Measurements from ENCODE around the gene TENM4.

TENM4 gene

DNA sequence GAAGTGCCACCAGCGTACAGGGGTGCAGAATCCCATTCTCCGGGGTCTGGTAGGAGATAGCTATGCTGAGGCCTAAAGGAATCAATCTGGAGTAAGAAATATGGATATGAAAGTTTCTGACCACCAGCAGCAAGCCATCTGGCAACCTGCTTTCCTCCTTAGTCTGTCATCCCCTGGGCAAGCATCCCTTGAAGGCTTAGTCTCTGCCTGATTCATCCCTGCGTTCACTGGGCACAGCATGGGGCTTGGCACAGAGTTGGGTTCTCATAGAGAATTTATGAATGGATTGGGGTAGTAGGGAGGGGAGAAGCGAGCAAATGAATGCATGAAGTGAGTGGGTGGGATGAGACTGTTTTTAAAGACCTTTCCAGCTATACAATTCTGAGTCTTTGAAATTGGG lies 780.4 kb downstream of the TENM4 start:
- Histone ChIP-seq H3K9ac (ENCODE audit: low read length) (no peak overlapping the region), H3K36me3 (ENCODE audit: control insufficient read depth, insufficient read depth, low read length) (no peaks in the 10 kb centered on the region), H3K27me3 (ENCODE audit: control insufficient read depth, insufficient read depth, low read length) (no peaks in the 10 kb centered on the region), H3K4me3 (ENCODE audit: low read length) (no peak overlapping the region), H3K4me1 (ENCODE audit: control insufficient read depth, insufficient read depth, low read length) (no peaks in the 10 kb centered on the region), H3K9me3 (ENCODE audit: control insufficient read depth, low read length) (no peaks in the 10 kb centered on the region)

DNA sequence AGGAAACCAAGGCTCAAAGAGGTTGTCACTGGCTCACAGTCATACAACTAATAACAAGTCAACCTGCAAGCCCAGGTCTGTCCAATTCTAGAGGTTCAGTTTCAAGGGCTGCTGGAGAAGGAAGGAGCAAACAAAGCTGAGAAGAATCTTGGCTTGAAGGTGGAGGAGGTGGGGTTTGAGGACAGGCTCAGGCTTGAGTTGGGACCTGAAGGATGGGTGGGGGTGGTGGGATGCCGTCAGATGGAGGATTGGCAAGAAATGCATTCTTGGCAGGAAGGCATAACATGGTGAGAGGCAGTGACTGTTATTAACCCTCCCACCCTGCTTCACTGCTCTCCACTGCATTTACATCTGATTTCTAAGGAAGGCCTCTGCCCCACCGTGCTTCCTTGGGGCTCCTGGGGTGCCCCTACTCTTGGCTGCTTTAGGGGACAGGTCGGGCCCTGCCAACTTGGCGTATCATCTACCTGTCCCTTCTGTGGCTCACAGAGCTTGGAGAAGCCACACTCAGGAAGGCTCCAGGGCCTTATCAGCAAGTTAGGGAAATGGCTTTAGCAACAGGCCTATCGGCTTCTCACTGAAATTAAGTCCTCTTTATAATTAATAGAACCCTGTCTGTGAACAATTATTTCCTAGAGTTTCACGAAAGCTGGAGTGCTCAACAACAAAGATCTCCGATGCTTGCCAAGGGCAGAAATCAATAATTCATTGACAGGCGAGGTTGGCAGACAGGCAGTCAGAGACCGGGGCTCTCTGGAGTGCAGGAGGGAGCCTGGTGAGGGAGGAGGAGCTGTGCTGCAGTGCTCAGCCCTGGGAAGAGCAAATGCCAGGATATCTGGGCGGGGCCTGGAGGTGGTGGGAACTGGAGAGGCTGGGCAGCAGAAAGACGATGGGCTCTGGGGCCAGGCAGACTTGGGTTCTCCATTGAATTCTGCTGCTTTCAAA lies 781.2 kb downstream of the TENM4 start:
- no peak overlapping the region for H3K4me3 ChIP-seq (ENCODE audit: low read length)
- H3K4me1 ChIP-seq (ENCODE audit: control insufficient read depth, insufficient read depth, low read length) = no peaks in the 10 kb centered on the region
- no peaks in the 10 kb centered on the region for H3K9me3 ChIP-seq (ENCODE audit: control insufficient read depth, low read length)

DNA sequence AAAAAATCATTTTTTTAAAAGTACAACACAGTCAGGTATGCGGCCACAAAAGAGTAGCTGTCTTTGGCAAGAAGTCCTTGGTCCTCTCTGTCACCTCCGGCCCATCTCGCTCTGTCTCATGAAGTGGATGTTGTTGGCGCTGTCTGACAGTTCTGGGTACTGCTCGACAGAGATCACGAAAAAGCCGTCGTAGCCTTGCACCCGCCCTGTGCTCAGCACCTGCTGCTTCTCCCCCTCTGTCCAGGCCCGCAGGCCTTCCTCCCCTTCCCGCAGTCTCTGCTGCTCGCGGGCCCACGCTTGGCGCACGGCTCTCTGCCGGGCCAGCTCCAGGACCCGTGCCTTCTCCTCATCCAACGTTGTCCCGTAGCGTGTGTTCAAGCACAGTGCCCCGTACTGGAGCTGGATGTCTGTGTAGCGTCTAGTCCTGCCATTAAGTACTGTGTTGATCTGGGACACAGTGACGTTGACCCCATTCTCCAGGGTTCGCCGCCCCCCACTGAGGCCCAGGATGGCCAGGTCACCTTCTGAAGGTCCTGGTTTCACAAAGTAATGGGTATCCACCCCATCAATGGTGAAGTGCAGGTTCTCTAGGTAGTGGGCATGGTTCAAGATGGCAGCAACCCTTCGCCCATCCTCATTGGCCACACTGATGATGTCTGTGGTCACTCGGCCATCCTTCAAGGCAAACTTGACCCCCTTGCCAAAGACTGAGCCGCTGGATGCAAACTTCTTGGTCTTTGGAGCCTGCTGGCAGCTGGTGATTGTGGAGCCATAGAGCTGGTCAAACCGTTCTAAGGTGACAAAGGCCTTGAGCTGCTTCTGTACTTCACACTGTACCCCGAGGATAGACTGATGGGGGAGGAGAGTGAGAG lies 782.6 kb downstream of the TENM4 start:
- Histone ChIP-seq H3K4me3 (ENCODE audit: low read length) (no peak overlapping the region), H3K9ac (ENCODE audit: low read length) (no peak overlapping the region), H3K36me3 (ENCODE audit: control insufficient read depth, insufficient read depth, low read length) (no peaks in the 10 kb centered on the region), H3K4me1 (ENCODE audit: control insufficient read depth, insufficient read depth, low read length) (no peaks in the 10 kb centered on the region), H3K27me3 (ENCODE audit: control insufficient read depth, insufficient read depth, low read length) (no peaks in the 10 kb centered on the region), H3K9me3 (ENCODE audit: control insufficient read depth, low read length) (no peaks in the 10 kb centered on the region)

More for the DNA sequence above, 781.2 kb downstream of the TENM4 start:
- H3K36me3 ChIP-seq (ENCODE audit: control insufficient read depth, insufficient read depth, low read length) = no peaks in the 10 kb centered on the region
- H3K9ac ChIP-seq (ENCODE audit: low read length) = no peak overlapping the region
- no peaks in the 10 kb centered on the region for H3K27me3 ChIP-seq (ENCODE audit: control insufficient read depth, insufficient read depth, low read length)

DNA sequence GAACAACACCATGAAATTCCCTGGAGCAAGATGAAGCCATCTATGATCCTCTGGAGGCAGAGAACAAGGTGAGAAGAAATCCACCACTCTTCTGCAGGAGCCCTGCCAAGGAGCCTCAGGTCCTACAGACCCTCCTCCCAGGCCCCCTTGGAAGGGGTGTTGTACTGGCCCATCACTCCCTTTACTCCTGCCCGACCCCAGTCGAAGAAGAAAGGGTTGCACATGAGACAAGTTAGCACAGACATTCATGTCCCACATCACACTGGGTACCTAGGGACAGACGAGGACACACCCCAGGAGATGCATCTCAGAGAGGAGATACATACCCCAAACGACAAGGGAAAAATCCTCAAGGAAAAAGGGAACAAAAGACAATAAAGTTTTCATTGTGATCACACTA lies 783.4 kb downstream of the TENM4 start:
- no peaks in the 10 kb centered on the region for H3K27me3 ChIP-seq (ENCODE audit: control insufficient read depth, insufficient read depth, low read length)
- H3K4me1 ChIP-seq (ENCODE audit: control insufficient read depth, insufficient read depth, low read length) = no peaks in the 10 kb centered on the region
- H3K9ac ChIP-seq (ENCODE audit: low read length) = no peak overlapping the region
- H3K36me3 ChIP-seq (ENCODE audit: control insufficient read depth, insufficient read depth, low read length) = no peaks in the 10 kb centered on the region
- H3K9me3 ChIP-seq (ENCODE audit: control insufficient read depth, low read length) = no peaks in the 10 kb centered on the region
- H3K4me3 ChIP-seq (ENCODE audit: low read length) = no peak overlapping the region

DNA sequence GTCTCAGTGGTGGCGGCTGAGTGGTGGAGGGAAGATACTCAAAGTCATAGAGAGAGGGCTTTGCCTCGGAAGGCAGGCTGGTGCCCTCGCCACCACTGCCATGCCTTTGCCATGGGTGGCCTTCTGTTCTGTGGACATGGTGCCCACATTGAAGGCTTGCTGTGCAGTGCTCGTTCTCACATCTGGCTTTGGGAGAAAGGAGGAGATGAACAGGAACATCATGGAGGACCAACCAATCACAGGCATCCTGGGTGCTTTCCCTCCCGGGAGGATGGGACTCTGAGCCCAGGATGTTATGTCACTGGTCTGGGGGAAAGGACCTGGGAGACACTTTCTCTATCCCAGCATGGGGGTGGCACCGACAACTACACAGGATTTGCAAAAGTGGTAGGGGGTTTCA lies 783.8 kb downstream of the TENM4 start:
- no peaks in the 10 kb centered on the region for H3K27me3 ChIP-seq (ENCODE audit: control insufficient read depth, insufficient read depth, low read length)
- no peak overlapping the region for H3K4me3 ChIP-seq (ENCODE audit: low read length)
- no peaks in the 10 kb centered on the region for H3K36me3 ChIP-seq (ENCODE audit: control insufficient read depth, insufficient read depth, low read length)

DNA sequence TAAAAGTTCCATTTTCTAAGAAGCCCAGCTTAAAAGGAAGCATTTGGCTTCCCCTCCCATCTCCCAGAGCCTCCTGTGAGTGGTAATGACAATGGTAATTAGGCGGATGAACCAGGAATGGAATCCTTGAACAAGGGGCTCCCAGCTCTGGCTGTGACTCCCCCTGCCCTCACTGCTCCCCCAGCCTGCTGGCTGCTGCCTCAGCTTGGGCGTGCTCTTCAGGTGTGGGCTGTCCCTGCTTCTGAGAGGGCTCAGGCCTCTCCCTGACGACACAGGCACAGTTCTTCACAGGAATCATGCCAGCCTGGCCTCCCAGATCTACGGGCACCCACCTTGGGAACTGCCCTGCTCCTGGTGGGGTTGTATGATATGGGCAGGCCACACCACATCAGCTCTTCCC lies 784.5 kb downstream of the TENM4 start:
- Histone ChIP-seq H3K36me3 (ENCODE audit: control insufficient read depth, insufficient read depth, low read length) (no peaks in the 10 kb centered on the region), H3K9me3 (ENCODE audit: control insufficient read depth, low read length) (no peaks in the 10 kb centered on the region), H3K4me3 (ENCODE audit: low read length) (no peak overlapping the region), H3K27me3 (ENCODE audit: control insufficient read depth, insufficient read depth, low read length) (no peaks in the 10 kb centered on the region), H3K9ac (ENCODE audit: low read length) (no peak overlapping the region), H3K4me1 (ENCODE audit: control insufficient read depth, insufficient read depth, low read length) (no peaks in the 10 kb centered on the region)

More for the DNA sequence above, 783.8 kb downstream of the TENM4 start:
- Histone ChIP-seq H3K9me3 (ENCODE audit: control insufficient read depth, low read length) (no peaks in the 10 kb centered on the region), H3K9ac (ENCODE audit: low read length) (no peak overlapping the region), H3K4me1 (ENCODE audit: control insufficient read depth, insufficient read depth, low read length) (no peaks in the 10 kb centered on the region)

DNA sequence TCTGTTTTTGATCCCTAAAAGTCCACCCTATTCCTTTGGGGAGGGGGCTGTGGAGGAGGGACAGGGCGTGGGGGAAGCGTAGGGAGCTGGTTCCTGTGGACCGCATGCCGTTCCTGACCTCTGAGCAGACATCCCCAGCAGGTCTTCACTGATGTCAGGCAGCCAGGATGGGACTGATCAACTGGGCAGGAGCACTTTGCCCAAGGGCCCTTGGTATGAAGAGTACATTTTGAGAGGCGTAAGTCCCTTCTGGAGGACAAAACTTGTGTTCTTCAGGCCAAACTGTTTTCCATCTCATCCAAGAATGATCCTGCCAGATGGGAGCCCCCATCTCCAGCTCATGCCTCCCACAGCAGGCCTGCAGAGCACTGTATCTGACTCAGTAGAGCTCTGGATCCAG lies 785.3 kb downstream of the TENM4 start:
- Histone ChIP-seq H3K4me1 (ENCODE audit: control insufficient read depth, insufficient read depth, low read length) (no peaks in the 10 kb centered on the region), H3K9ac (ENCODE audit: low read length) (no peak overlapping the region), H3K27me3 (ENCODE audit: control insufficient read depth, insufficient read depth, low read length) (no peaks in the 10 kb centered on the region), H3K36me3 (ENCODE audit: control insufficient read depth, insufficient read depth, low read length) (no peaks in the 10 kb centered on the region), H3K9me3 (ENCODE audit: control insufficient read depth, low read length) (no peaks in the 10 kb centered on the region), H3K4me3 (ENCODE audit: low read length) (no peak overlapping the region)

DNA sequence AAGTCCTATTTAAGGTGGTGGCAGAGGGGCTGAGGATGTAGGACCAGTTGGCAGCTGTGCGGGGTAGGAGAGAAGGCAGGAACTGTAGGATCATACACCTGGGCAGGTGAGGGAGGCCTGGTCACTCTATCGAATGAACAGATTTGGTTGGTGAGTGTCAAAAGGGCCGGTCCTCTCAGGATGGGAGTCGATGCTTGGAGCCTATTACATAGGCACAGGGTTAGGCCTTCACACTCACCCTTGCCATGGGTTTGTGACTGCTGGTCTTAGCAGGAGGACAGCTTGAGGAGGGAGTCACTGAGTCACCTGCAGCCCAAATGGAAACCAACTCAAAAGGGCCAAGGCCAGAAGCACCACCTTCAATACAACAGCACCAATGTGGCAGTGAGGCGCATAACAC lies 786.0 kb downstream of the TENM4 start:
- no peak overlapping the region for H3K4me3 ChIP-seq (ENCODE audit: low read length)
- H3K9ac ChIP-seq (ENCODE audit: low read length) = no peak overlapping the region
- H3K4me1 ChIP-seq (ENCODE audit: control insufficient read depth, insufficient read depth, low read length) = no peaks in the 10 kb centered on the region
- H3K36me3 ChIP-seq (ENCODE audit: control insufficient read depth, insufficient read depth, low read length) = no peaks in the 10 kb centered on the region
- no peaks in the 10 kb centered on the region for H3K9me3 ChIP-seq (ENCODE audit: control insufficient read depth, low read length)
- H3K27me3 ChIP-seq (ENCODE audit: control insufficient read depth, insufficient read depth, low read length) = no peaks in the 10 kb centered on the region

DNA sequence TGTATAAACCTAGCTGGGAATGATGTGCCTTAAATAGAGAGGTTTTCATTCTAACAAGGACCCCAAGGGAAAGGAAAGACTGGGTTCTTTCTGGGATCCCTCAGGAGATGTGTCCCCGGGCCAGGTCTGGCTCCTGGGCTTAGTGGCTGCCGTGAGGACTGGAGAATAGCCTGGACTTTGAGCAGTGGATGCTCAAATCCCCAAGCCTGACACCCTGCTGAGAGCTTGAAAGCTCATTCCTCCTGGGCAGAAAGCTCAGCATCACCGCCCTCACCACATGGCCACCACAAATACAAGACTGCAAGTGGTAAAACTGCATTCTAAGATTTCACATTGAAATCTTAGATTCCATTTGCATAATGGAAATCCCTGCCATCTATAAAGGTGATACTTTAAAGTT lies 786.8 kb downstream of the TENM4 start:
- Histone ChIP-seq H3K4me1 (ENCODE audit: control insufficient read depth, insufficient read depth, low read length) (no peaks in the 10 kb centered on the region), H3K36me3 (ENCODE audit: control insufficient read depth, insufficient read depth, low read length) (no peaks in the 10 kb centered on the region)

DNA sequence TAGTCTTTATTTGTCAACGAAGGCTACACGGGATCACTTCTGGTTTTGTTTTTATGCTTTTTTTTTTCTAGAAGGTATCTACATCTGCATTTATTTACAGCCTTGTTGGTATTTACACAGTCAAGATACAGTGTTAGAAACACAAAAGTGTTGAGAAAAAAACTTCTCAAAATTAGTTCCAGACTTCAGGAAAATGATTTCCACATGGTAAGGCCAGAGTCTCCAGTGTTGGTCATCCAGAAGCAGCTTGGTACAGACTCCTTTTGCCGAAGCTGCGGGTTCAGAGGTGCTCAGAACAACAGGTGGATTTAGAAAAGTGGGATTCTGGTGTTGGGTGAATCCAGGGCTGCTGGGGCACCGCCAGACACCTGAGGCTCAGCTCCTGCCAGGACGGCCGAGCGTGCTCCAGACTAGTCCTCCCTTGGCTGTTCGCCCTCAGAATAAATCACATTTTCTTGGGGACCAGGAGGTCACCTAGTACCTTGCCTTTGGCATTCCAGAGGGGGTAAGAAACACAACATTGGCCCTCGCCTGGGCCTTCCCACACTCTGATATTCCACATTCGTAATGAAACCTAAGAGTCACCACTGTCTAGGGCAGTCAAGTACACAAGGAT lies 787.4 kb downstream of the TENM4 start:
- Histone ChIP-seq H3K4me1 (ENCODE audit: control insufficient read depth, insufficient read depth, low read length) (no peaks in the 10 kb centered on the region), H3K4me3 (ENCODE audit: low read length) (no peak overlapping the region), H3K9me3 (ENCODE audit: control insufficient read depth, low read length) (no peaks in the 10 kb centered on the region), H3K9ac (ENCODE audit: low read length) (no peak overlapping the region), H3K27me3 (ENCODE audit: control insufficient read depth, insufficient read depth, low read length) (no peaks in the 10 kb centered on the region), H3K36me3 (ENCODE audit: control insufficient read depth, insufficient read depth, low read length) (no peaks in the 10 kb centered on the region)

More for the DNA sequence above, 786.8 kb downstream of the TENM4 start:
- no peaks in the 10 kb centered on the region for H3K9me3 ChIP-seq (ENCODE audit: control insufficient read depth, low read length)
- no peak overlapping the region for H3K4me3 ChIP-seq (ENCODE audit: low read length)
- H3K9ac ChIP-seq (ENCODE audit: low read length) = no peak overlapping the region
- no peaks in the 10 kb centered on the region for H3K27me3 ChIP-seq (ENCODE audit: control insufficient read depth, insufficient read depth, low read length)

DNA sequence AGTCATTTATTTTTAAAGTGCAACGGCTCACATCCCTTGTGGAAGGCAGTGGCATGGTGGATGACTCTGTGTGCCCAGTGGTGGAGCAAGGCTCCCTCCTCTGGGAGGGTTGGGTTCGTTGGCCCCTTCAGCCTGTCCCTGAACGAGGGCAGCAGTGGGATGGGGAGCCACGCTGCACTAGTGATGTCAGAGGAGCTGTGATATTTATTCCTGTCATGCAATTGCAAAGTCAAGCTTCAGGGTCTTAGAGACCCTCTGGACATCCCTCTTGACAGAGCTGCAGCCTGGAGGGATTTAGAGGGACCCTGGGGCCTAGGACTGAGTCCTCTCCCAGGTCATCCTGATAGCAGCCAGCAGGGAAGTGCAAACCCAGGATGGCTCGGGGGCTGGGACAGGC lies 788.0 kb downstream of the TENM4 start:
- H3K36me3 ChIP-seq (ENCODE audit: control insufficient read depth, insufficient read depth, low read length) = no peaks in the 10 kb centered on the region
- H3K4me3 ChIP-seq (ENCODE audit: low read length) = no peak overlapping the region
- no peak overlapping the region for H3K9ac ChIP-seq (ENCODE audit: low read length)
- H3K27me3 ChIP-seq (ENCODE audit: control insufficient read depth, insufficient read depth, low read length) = no peaks in the 10 kb centered on the region
- H3K4me1 ChIP-seq (ENCODE audit: control insufficient read depth, insufficient read depth, low read length) = no peaks in the 10 kb centered on the region
- H3K9me3 ChIP-seq (ENCODE audit: control insufficient read depth, low read length) = no peaks in the 10 kb centered on the region

Measured in mucosa of stomach (tissue), 1 donor.